Embryonic facial prominence (tissue), 1 donor: ENCODE results near the gene PLEKHO2.

Experiments
- DNase-seq: peaks from one replicate; pipeline ENCODE4 v3.0.0-alpha.2; 2016; ENCODE audit errors: extremely low spot score

The PLEKHO2 gene

DNA sequence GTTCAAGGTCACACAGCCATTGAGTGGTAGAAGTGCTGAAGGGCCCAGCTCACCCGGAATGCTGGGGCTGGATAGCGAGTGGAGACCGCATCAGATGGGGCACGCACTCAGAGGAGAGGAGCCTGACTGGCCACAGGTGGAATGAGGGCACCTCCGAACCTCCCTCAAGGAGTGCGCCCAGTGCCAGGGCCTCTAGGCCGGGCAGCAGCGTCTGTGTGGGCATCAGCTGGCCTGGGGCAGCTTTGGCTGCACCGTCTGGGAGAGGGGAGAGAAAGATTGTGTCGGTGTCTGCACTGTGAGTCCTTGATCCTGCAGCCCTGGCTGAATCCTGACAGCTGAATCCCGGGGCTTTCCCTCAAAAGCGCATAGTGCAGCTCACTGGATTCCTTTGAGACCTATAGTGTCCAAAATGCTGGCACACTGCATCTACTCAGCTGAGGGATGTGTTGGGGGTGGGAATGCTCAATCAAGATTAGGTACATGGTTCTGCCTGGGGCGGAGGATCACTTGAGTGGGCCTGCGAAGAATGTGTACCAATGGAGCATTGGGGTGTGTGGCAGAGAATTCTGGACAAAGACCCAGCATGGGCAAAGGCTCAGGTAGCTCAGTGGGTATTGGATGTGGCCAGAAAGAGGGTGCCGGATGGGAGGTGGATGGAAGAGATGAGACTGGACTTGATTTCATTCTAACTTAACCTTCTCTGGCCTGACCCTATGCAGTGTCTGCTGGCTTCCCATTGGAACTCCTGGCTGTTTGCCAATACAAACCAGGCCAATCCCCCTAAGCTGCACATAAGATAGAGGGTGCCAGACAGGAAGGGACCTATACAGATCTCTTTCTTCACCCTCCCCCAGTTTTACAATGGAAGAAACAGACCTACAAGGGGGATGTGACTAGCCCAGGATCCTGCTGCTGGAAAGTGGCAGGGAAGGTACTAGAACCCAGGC is 70.9 kb downstream of the PLEKHO2 start:
- no peak for DNase-seq

DNA sequence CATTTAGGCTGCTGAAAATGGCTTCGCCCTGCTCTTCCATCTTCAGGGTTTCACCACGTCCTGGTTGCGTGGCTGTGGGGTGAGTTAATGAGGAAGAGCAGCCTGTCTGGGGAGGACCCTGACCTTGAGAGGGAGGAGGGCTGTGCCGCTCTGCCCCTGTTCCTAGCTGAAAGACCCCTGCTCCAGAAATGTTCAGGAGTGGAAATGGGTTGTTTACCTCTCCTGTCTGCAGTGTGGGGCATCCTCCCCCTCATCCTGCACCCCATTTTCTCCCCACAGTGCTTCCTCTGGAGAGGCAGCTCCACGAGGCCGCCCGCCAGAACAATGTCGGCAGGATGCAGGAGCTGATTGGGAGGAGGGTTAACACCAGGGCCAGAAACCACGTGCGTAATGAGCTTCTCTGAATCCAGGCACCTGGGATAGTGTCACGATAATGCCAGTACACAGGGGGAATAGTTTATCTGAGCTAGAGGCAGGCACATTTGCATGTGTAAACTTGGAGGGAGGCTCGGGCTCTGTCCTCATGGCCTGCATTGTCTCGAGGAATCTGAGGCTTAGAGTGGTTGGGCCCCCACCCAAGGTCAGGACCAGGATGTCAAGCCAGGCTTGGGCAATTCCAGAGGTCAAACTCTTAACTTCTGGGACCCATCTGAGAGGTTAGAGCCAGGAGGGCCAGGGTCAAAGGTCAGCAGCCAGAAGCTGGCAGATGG is 74.0 kb downstream of the PLEKHO2 start:
- DNase-seq: no peak

DNA sequence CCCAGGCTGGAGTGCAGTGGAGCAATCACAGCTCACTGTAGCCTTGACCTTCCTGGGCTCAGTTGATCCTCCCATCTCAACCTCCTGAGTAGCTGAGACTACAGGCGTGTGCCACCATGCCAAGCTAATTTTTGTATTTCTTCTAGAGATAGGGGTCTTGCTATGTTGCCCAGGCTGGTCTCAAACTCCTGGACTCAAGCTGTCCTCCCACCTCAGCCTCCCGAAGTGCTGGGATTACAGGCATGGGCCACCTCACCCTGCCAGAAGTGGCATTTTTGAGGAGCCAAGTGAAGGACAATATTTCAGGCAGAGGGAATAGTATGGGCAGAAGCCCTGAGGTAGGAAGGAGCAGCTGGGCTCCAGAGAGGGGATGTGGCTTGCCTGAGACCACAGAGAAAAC is 74.7 kb downstream of the PLEKHO2 start:
- DNase-seq: no peak

DNA sequence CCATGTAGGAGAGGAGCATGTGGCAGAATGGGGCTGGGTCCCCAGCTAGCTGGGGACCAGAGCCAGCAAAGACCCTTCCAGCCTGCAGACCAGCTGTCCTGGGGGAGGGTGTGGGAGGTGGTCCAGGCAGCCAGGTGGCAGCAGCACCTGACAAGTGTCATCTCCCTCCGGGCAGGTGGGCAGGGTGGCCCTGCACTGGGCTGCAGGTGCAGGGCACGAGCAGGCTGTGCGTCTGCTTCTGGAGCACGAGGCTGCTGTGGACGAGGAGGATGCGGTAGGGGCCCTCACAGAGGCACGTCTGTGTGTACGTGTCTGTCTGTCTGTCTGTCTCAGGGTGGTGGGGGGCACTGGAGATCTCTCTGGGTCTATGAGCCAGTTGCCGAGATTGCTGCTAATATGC is 75.5 kb downstream of the PLEKHO2 start:
- DNase-seq: no peak
